WI38 (cell line): ENCODE data around the gene FAAP100.

ENCODE experiments used
- H3K4me3 ChIP-seq: 2 replicates; pipeline ENCODE4 v1.5.1; 2011; ENCODE audit warnings: low read depth, mild to moderate bottlenecking, control low read depth, low read length
- TF ChIP-seq, protein P1 (sequence below): IDR thresholded peaks from 2 replicates; pipeline ENCODE4 v1.5.1; 2012; ENCODE audit warnings: low read depth, mild to moderate bottlenecking, control low read depth, low read length

The FAAP100 gene

GRCh38 chr17:81579821-81580321 is 27.7 kb upstream of the FAAP100 start:
- no peak overlapping the region for H3K4me3 ChIP-seq
- TF ChIP-seq, protein P1, sequence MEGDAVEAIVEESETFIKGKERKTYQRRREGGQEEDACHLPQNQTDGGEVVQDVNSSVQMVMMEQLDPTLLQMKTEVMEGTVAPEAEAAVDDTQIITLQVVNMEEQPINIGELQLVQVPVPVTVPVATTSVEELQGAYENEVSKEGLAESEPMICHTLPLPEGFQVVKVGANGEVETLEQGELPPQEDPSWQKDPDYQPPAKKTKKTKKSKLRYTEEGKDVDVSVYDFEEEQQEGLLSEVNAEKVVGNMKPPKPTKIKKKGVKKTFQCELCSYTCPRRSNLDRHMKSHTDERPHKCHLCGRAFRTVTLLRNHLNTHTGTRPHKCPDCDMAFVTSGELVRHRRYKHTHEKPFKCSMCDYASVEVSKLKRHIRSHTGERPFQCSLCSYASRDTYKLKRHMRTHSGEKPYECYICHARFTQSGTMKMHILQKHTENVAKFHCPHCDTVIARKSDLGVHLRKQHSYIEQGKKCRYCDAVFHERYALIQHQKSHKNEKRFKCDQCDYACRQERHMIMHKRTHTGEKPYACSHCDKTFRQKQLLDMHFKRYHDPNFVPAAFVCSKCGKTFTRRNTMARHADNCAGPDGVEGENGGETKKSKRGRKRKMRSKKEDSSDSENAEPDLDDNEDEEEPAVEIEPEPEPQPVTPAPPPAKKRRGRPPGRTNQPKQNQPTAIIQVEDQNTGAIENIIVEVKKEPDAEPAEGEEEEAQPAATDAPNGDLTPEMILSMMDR, result no peak

DNA sequence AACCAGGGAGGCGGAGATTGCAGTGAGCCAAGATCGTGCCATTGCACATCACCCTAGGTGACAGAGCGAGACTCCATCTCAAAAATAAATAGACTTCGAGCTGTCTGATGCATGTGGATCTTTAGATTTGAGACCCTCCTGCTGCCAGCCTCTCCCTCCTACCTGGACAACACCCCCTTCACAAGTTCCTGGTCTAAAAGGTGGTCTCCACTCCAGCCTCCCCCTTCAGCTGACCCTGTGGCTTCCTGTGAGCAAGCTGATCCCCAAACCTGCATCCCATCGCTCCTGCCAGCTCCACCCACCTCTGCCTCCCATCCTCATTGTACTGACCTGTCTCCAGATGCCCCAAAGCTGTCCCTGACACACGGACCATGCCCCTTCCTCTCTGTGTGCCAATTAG is 27.1 kb upstream of the FAAP100 start:
- H3K4me3 ChIP-seq, result no peak overlapping the region
- TF ChIP-seq, protein P1, result no peak

GRCh38 chr17:81578561-81579225 is 26.5 kb upstream of the FAAP100 start:
- no peak overlapping the region for H3K4me3 ChIP-seq
- TF ChIP-seq, protein P1, result no peak

GRCh38 chr17:81578038-81578441 is 25.9 kb upstream of the FAAP100 start:
- H3K4me3 ChIP-seq, result no peak overlapping the region
- TF ChIP-seq, protein P1, result no peak

DNA sequence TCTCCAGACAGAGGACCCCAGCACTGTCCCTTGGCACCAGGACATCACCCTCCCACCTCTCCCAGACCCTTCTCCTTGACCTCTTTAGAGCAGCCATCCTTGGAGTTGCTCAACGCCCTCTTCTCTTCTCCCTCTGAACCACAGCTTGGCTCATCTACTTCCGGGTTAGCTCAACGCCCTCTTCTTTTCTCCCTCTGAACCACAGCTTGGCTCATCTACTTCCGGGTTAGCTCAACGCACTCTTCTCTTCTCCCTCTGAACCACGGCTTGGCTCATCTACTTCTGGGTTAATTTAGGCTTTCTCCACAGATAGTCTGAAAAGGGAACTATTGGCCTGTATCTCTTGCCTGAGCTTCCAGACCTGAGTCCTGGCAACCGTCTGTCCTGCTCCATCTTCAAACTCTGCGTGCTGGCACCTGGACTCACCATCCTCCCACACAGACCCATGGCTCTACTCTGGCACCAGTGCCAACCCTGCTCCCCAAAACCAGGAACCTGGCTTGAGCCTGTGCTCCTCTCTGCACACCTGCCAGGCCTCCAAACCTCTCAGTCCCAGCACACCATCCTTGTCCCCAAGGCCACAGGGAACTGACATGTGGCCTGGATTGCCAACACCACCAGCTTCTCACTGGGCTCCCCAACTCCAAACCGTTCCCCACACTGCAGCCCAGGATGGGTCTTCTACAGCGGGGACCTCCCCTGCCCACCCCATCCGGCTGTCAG is 25.3 kb upstream of the FAAP100 start:
- TF ChIP-seq, protein P1, result no peak
- no peak overlapping the region for H3K4me3 ChIP-seq

GRCh38 chr17:81576621-81577277 is 24.6 kb upstream of the FAAP100 start:
- no peak overlapping the region for H3K4me3 ChIP-seq

More at GRCh38 chr17:81576621-81577277, 24.6 kb upstream of the FAAP100 start:
- TF ChIP-seq, protein P1, result no peak
